ENCODE data around the gene PRKAR2A.
"Not testable (repeated sequence)": the region's sequence is repeated elsewhere in the genome, so short reads cannot be mapped to it uniquely, and the experiment has no call there.

Gene PRKAR2A

GRCh38 chr3:48727511-48727910 is 120.2 kb downstream of the PRKAR2A start:
- DNase-seq (ENCODE audit: low read depth): no peak

GRCh38 chr3:48725185-48725855 is 122.4 kb downstream of the PRKAR2A start:
- DNase-seq (ENCODE audit: low read depth): not testable (repeated sequence)

GRCh38 chr3:48723725-48724124 is 123.9 kb downstream of the PRKAR2A start:
- no peak for DNase-seq (ENCODE audit: low read depth)

GRCh38 chr3:48723293-48723692 is 124.4 kb downstream of the PRKAR2A start:
- DNase-seq (ENCODE audit: low read depth): not testable (repeated sequence)

GRCh38 chr3:48716982-48717746 is 130.5 kb downstream of the PRKAR2A start, which contains the start of gene IP6K2:
IP6K2 (minus strand) TSS chr3:48717221; CDS start chr3:48695291, 21,930 bp downstream.
- DNase-seq (ENCODE audit: low read depth): peak; percentile 99

- DNase-seq (ENCODE audit: low read depth): peak; percentile 3
Observed at GRCh38 chr3:48716508-48716981, 131.1 kb downstream of the PRKAR2A start.

GRCh38 chr3:48715174-48715800 is 132.4 kb downstream of the PRKAR2A start:
- DNase-seq (ENCODE audit: low read depth): no peak

GRCh38 chr3:48711727-48712126 is 135.9 kb downstream of the PRKAR2A start:
- no peak for DNase-seq (ENCODE audit: low read depth)

- no peak for DNase-seq (ENCODE audit: low read depth)
Observed at GRCh38 chr3:48709051-48709461, 138.6 kb downstream of the PRKAR2A start.

- no peak for DNase-seq (ENCODE audit: low read depth)
Observed at GRCh38 chr3:48708481-48708889, 139.2 kb downstream of the PRKAR2A start.

- DNase-seq (ENCODE audit: low read depth): no peak
Observed at GRCh38 chr3:48707157-48707556, 140.5 kb downstream of the PRKAR2A start.

GRCh38 chr3:48702320-48702920 is 145.3 kb downstream of the PRKAR2A start:
- DNase-seq (ENCODE audit: low read depth): no peak

- DNase-seq (ENCODE audit: low read depth): no peak
Observed at GRCh38 chr3:48700731-48701405, 146.8 kb downstream of the PRKAR2A start.

GRCh38 chr3:48698891-48699290 is 148.8 kb downstream of the PRKAR2A start:
- DNase-seq (ENCODE audit: low read depth): no peak

- no peak for DNase-seq (ENCODE audit: low read depth)
Observed at GRCh38 chr3:48697952-48698351, 149.7 kb downstream of the PRKAR2A start.

- DNase-seq (ENCODE audit: low read depth): no peak
Observed at GRCh38 chr3:48696601-48697000, 151.1 kb downstream of the PRKAR2A start.

Measured in activated gamma-delta T cell treated with anti-CD3 and anti-CD28 coated beads, Interleukin-2, amount 50 U/mL, for 16 hours (primary cell).